HG03520 (cell line): ENCODE measurements around the gene WDR72.

Source experiments
- ATAC-seq: cut with Tn5 transposase; IDR thresholded peaks from one replicate; pipeline ENCODE4 v1.9.1; 2021; ENCODE audit warnings: mild to moderate bottlenecking, moderate library complexity; ENCODE audit not compliant: unreplicated experiment

The WDR72 gene

GRCh38 chr15:53472210-53472609 is 287.3 kb downstream of the WDR72 start:
- no peak for ATAC-seq

- no peak for ATAC-seq
Measured at GRCh38 chr15:53470743-53471142, 288.7 kb downstream of the WDR72 start.

GRCh38 chr15:53469422-53469821 is 290.0 kb downstream of the WDR72 start:
- ATAC-seq: no peak
